ENCODE results near the gene RAB11FIP4. TPM values are rescaled to one million over a fixed set of nuclear protein-coding genes. Genes with fewer than 3 reads are reported as not detected.

Gene RAB11FIP4
- total RNA-seq, 1 donor: under 0.01 TPM

GRCh38 chr17:31489295-31490018 lies 98.0 kb downstream of the RAB11FIP4 start:
- no peak for DNase-seq (ENCODE audit: low read depth)
- H3K4me3 ChIP-seq (ENCODE audit: low read depth, low read length): no peak overlapping the region
- TF ChIP-seq, protein P1, sequence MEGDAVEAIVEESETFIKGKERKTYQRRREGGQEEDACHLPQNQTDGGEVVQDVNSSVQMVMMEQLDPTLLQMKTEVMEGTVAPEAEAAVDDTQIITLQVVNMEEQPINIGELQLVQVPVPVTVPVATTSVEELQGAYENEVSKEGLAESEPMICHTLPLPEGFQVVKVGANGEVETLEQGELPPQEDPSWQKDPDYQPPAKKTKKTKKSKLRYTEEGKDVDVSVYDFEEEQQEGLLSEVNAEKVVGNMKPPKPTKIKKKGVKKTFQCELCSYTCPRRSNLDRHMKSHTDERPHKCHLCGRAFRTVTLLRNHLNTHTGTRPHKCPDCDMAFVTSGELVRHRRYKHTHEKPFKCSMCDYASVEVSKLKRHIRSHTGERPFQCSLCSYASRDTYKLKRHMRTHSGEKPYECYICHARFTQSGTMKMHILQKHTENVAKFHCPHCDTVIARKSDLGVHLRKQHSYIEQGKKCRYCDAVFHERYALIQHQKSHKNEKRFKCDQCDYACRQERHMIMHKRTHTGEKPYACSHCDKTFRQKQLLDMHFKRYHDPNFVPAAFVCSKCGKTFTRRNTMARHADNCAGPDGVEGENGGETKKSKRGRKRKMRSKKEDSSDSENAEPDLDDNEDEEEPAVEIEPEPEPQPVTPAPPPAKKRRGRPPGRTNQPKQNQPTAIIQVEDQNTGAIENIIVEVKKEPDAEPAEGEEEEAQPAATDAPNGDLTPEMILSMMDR (IDR thresholded peaks at IDR 0.05; ENCODE audit: insufficient read depth, low read depth, low read length): no peak

DNA sequence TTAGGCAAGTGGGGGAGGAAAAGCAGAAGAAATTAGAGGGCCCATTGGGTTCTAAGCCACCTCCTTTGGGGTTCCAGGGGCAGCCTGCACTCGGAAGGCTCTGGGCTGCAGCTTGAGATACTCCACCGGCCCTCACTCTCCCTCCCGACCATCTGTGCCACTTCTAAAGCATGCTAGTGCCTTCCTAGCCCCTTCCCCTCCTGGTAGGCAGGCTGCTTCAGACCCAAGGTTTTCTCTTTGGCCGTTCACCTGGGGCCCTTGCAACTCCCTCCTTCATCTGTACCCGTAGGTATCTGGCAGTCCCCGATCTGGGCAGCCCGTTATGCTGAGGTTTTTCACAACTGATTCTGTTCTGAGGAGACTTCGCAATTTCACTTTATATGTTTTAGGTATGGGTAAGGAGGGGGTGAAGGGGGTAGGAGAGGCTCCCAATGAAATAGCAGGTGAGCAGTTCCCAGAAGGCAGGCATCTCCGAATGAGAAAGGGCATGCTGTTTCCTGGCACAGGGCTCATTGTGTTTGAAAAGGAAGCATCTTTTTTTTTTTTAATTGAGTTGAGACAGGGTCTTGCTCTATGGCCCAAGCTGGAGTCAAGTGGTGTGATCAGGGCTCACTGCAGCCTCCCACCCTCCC lies 98.7 kb downstream of the RAB11FIP4 start:
- DNase-seq (ENCODE audit: low read depth): no peak
- TF ChIP-seq, protein P1 (IDR thresholded peaks at IDR 0.05; ENCODE audit: insufficient read depth, low read depth, low read length): no peak
- H3K4me3 ChIP-seq (ENCODE audit: low read depth, low read length): no peak overlapping the region

DNA sequence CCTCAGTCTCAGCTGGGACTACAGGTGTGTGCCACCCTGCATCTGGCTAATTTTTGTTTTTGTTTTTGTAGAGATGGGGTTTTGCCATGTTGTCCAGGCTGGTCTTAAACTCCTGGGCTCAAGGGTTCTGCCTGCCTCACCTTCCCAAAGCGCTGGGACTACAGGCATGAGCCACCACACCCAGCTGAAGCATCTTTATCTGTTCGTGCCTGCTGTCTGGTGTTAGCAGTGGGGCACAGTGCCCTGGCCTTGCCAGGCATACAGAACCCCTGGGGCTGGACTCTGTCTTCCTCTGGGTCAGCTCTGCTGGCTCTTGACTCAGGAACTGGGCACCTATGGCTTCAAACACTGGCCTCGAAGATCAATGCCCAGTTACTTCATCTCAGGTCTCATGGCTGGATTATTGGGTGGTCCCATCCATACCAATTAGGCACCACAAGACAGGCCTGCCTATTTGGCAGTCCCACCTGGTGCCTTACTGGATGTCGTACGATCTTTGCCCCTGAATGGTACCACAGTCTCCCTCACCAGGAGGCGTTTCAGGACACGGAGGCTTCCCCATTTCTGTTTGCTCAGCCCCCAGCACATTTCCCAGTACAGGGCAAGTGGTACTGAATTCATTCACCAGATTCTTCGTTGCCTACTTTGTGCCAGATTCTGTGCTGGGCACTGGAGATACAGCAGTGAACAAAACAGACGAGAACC lies 99.3 kb downstream of the RAB11FIP4 start:
- no peak overlapping the region for H3K4me3 ChIP-seq (ENCODE audit: low read depth, low read length)
- TF ChIP-seq, protein P1 (IDR thresholded peaks at IDR 0.05; ENCODE audit: insufficient read depth, low read depth, low read length): no peak
- DNase-seq (ENCODE audit: low read depth): no peak

DNA sequence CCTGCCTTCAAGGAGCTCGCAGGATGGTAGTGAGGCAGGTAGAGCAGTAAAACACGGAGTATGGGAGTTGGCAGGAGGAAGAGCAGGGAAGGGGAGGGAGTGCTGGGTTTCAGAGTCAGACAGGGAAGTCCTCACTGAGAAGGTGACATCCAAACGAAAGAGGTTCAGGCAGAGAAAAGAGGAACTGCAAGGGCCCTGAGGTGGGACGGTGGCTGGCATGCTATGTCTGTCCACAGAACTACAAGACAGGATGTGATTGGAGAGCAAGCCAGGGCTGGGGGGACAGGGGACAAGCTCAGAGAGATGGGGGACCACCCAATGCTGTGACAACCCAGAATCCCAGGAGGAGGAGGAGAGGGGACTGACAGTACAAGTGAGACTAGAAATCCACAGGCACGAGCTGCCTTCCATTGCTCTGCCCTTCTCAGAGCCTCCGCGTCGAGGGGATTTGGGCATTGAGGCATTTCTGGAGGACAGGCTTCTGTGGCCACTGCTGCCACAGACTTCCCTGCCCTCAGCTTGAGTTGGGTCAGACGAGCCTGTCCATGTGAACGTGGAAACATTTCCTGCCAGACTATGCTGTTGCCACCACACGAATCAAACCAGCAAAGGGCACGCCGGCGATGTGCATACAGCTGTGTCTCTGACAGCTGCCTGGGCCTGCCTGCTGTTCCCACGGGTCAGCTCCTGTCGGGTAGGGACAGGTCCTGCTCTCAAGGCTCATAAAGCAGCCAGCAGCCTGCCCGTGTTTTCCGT lies 100.1 kb downstream of the RAB11FIP4 start:
- TF ChIP-seq, protein P1 (IDR thresholded peaks at IDR 0.05; ENCODE audit: insufficient read depth, low read depth, low read length): no peak
- no peak overlapping the region for H3K4me3 ChIP-seq (ENCODE audit: low read depth, low read length)
- DNase-seq (ENCODE audit: low read depth): no peak

DNA sequence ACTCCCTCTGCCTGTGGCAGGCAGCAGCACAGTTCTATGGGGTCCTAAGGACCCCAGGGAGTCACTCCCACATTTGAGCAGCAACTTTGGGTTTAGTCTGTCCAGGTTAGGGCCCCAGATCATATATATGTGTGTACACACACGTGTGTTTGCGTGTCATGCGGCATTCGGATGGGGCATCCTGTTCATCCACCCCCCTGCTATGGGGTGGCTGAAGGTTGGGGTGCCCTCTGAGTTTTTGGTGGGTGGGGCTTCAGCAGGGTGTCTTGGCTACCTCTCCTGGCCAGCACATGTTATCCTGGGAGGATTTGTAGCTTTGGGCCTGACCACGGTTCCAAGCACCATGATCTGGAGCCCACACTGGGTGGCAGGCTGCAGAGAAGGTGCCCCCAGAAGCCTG lies 100.7 kb downstream of the RAB11FIP4 start:
- TF ChIP-seq, protein P1 (IDR thresholded peaks at IDR 0.05; ENCODE audit: insufficient read depth, low read depth, low read length): no peak
- DNase-seq (ENCODE audit: low read depth): no peak
- no peak overlapping the region for H3K4me3 ChIP-seq (ENCODE audit: low read depth, low read length)

DNA sequence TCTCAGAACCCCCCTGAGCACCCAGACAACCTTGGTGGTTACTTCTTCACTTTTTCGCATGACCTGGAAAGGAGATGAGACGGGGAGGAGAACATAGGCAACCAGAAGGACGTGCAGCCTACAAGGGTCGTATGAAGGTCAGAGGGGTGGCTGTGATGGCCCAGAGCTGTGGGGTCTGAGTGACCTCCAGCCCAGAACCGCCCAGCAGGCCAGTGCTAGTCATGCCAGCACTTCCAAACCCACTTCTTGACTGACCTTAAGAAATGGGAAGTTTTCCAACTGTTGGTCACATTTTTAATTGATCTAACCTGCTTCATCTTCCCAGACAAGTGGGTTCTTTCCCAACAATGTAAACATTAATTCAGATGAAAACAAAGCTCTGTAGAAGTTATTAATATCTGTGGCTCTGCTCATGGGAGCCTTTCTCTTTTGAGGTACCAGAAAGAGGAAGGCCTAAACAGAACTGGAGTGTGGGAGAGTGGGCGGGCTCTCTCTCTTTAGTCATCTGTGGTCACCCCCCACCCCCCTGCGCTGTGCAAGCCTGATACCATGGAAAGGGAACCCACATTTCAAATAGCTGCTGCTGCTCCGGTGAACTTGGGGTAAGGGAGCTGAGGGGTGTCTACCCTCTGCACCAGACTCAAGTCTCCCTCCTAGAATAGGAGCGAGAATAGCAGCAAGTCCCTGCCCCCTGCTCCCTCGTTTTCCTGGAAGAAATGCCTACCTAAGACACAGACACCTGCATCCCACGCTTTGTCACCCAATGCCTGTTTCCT lies 101.6 kb downstream of the RAB11FIP4 start:
- TF ChIP-seq, protein P1 (IDR thresholded peaks at IDR 0.05; ENCODE audit: insufficient read depth, low read depth, low read length): no peak
- DNase-seq (ENCODE audit: low read depth): no peak
- H3K4me3 ChIP-seq (ENCODE audit: low read depth, low read length): no peak overlapping the region

All from fibroblast of villous mesenchyme (primary cell).